AG04449 (cell line): ENCODE results near the gene ENTPD6.

Experiments
- CTCF ChIA-PET: fragments of 350-600 bp; formaldehyde crosslinking; extraction: SDS; loops from one replicate; lab custom pipeline; 2021; ENCODE audit warnings: antibody characterized with exemption; lab: Yijun Ruan, JAX
- POLR2A ChIA-PET: fragments of 400-600, 350-600 bp; formaldehyde crosslinking; extraction: SDS; loops from one replicate; lab custom pipeline; 2020; ENCODE audit warnings: antibody characterized with exemption, inconsistent platforms; lab: Yijun Ruan, JAX
- DNase-seq: peaks from one replicate; pipeline ENCODE4 v3.0.0-alpha.2; 2010; ENCODE audit warnings: low read depth, low spot score
- H3K4me3 ChIP-seq: 2 replicates; pipeline ENCODE4 v1.5.1; 2011; ENCODE audit warnings: low read depth, mild to moderate bottlenecking, control low read depth, low read length
- CTCF ChIP-seq: IDR thresholded peaks from one replicate; pipeline ENCODE4 v1.5.1; 2011; ENCODE audit warnings: mild to moderate bottlenecking, moderate library complexity, low read length, control low read depth, inconsistent platforms; ENCODE audit not compliant: insufficient read depth; ENCODE audit errors: missing control alignments

The ENTPD6 gene

GRCh38 chr20:25273541-25274358, 78.2 kb downstream of the ENTPD6 start:
- H3K4me3 ChIP-seq: no peak overlapping the region
- ChIA-PET POLR2A (interaction anchor here (1.0 kb wide), 1 partner anchor 46 kb away, joined by 3 read pairs; no protein-coding TSS in a partner anchor), CTCF (interaction anchor here (1.3 kb wide), 1 partner anchor 26 kb away, joined by 3 read pairs; no protein-coding TSS in a partner anchor)
- TF ChIP-seq CTCF: no peak
- DNase-seq: no peak

- ChIA-PET POLR2A (no interaction called here), CTCF (interaction anchor here (1.2 to 1.3 kb wide), 2 partner anchors 27 kb away, joined by 3 read pairs; partner anchors contain the start of gene PYGB)
- no peak overlapping the region for H3K4me3 ChIP-seq
Measured at GRCh38 chr20:25274481-25274880, 79.0 kb downstream of the ENTPD6 start.

GRCh38 chr20:25274891-25275812, 79.6 kb downstream of the ENTPD6 start:
- no peak overlapping the region for H3K4me3 ChIP-seq

More at GRCh38 chr20:25274481-25274880, 79.0 kb downstream of the ENTPD6 start:
- no peak for DNase-seq
- TF ChIP-seq CTCF: no peak

GRCh38 chr20:25275813-25276532, 80.5 kb downstream of the ENTPD6 start:
- ChIA-PET CTCF (interaction anchor here (1.2 to 1.3 kb wide), 2 partner anchors 28 to 123 kb away, joined by 3 to 4 read pairs; partner anchors contain the start of gene PYGB), POLR2A (no interaction called here)
- TF ChIP-seq CTCF: no peak
- H3K4me3 ChIP-seq: no peak overlapping the region
- DNase-seq: no peak

More at GRCh38 chr20:25274891-25275812, 79.6 kb downstream of the ENTPD6 start:
- no peak for TF ChIP-seq CTCF
- POLR2A ChIA-PET: no interaction called here
- DNase-seq: no peak
- CTCF ChIA-PET: interaction anchor here (1.2 to 1.3 kb wide), 2 partner anchors 27 to 124 kb away, joined by 3 to 4 read pairs; partner anchors contain the start of gene PYGB
